ENCODE data around the gene LMAN2L.

Gene LMAN2L

DNA sequence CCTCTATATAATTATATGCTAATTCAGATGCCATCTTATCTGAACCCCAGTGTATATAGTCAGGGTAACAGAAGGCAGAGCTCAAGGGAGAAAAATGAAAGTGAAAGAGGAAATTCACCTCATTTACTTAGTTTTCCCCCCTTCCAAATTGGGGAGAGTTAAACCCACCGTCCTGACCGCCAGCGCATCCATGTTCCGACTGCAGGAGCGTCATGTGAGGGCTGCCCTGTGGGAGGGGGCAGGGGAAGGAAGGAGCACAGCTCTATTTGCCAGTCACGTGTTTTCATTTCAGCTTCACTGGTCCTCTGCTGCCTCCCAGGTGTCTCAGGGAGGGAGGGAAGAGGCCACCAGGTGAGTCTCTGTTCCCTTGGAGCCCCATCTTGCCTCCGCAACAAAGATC is 34.1 kb upstream of the LMAN2L start:
- TF ChIP-seq, protein P1, sequence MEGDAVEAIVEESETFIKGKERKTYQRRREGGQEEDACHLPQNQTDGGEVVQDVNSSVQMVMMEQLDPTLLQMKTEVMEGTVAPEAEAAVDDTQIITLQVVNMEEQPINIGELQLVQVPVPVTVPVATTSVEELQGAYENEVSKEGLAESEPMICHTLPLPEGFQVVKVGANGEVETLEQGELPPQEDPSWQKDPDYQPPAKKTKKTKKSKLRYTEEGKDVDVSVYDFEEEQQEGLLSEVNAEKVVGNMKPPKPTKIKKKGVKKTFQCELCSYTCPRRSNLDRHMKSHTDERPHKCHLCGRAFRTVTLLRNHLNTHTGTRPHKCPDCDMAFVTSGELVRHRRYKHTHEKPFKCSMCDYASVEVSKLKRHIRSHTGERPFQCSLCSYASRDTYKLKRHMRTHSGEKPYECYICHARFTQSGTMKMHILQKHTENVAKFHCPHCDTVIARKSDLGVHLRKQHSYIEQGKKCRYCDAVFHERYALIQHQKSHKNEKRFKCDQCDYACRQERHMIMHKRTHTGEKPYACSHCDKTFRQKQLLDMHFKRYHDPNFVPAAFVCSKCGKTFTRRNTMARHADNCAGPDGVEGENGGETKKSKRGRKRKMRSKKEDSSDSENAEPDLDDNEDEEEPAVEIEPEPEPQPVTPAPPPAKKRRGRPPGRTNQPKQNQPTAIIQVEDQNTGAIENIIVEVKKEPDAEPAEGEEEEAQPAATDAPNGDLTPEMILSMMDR (IDR thresholded peaks at IDR 0.05; ENCODE audit: low read length, missing control alignments), result no peak
- no peak for DNase-seq (ENCODE audit: low read depth)
- no peak overlapping the region for H3K4me3 ChIP-seq (replicated peaks; ENCODE audit: low read depth, low read length)

DNA sequence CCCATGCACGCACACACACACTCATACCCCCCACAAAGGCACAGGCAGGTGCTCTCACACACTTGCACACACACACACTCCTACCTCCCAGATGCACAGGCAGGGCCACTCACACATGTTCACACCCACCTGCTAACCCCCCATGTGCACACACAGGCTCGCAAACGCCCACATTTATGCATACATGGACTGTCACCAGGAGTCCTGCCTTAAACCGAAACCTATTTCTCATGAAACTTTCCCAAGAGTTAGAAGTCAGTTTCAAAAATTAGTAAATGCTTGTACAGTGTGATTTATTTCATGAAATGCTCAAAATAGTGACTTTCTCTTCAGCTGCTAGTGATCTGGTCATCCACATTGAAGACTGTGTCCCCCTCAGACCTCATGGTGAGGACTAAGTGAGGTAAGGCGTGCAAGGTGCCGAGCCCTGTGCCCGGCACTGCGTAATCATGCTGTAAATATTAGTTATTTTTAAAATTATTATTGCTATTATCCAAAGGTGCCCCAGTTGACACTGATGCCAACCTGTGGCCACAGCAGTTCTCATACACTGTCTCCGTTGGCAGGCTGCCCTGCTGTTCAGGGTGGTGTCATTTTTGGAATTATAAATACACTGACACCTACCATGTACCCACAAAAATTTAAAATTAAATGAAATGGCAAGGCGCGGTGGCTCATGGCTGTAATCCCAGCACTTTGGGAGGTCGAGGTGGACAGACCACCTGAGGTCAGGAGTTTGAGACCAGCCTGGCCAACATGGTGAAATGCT is 33.2 kb upstream of the LMAN2L start:
- no peak for DNase-seq (ENCODE audit: low read depth)
- TF ChIP-seq, protein P1 (IDR thresholded peaks at IDR 0.05; ENCODE audit: low read length, missing control alignments), result no peak
- no peak overlapping the region for H3K4me3 ChIP-seq (replicated peaks; ENCODE audit: low read depth, low read length)

DNA sequence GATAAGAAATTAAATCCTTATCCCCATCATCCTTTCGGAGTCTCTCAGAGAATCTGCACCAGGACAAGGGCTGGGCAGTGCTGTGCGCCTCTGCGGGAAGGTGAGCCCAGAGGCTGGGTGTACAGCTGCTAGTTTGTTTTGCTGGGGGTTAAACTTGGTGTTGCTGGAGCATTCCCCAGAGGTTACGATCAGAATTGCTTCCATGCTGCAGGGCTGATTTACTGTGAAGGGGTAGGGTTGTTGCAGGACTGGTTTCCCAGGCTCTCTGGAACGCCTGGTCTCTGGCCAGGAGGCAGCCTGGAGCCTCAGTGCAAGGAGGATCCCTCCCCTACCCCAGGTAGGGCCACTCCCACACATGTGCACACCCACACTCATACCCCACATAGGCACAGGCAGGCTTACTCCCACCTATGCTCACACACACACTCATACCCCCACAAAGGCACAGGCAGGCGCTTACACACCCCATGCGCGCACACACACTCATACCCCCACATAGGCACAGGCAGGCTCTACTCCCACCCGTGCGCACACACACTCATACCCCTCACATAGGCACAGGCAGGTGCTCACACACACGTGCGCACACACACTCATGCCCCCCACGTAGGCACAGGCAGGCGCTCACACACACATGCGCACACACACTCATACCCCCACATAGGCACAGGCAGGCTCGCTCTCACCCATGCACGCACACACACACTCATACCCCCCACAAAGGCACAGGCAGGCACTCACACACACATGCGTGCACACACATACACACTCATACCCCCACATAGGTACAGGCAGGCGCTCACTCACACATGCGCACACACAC is 32.1 kb upstream of the LMAN2L start:
- no peak overlapping the region for H3K4me3 ChIP-seq (replicated peaks; ENCODE audit: low read depth, low read length)
- no peak for DNase-seq (ENCODE audit: low read depth)
- TF ChIP-seq, protein P1 (IDR thresholded peaks at IDR 0.05; ENCODE audit: low read length, missing control alignments), result no peak

DNA sequence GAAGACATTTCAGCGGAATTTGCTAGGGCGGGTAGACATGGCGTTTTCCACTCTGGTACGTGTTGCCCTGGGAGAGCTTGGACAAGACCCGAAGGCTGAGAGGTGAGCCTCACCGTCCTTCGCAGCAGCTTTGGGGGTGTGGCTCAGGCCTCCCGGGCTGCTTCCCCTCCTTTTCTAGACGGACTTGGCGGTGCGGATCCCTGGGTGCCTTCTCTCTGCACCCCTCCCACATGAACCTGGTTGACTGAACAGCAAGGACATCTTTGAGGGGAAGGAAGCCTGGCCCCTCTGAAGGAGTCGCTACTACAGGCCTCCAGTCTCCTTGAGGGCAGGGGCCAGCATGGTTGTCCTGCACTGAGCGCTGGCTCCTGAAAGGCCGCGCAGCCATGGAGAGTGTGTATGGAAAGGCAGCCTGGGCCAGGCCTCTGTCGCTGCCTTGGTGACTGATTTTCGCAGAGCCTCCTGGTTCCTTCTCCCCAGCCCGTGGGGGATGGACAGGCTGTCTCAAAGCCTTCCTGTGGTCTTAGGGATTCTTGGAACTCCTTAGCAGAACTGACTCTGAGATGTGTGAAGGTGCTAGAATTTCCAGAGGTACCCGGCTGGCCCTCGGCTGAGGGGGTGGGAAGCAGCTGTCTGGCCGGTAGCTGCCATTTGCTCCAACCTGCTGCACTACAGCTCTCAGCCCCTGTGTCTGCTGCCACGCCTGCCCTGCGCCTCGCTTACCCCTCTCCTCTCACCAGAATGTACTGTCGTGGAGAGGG is 30.8 kb upstream of the LMAN2L start:
- H3K4me3 ChIP-seq (replicated peaks; ENCODE audit: low read depth, low read length), result no peak overlapping the region
- TF ChIP-seq, protein P1 (IDR thresholded peaks at IDR 0.05; ENCODE audit: low read length, missing control alignments), result no peak
- no peak for DNase-seq (ENCODE audit: low read depth)

DNA sequence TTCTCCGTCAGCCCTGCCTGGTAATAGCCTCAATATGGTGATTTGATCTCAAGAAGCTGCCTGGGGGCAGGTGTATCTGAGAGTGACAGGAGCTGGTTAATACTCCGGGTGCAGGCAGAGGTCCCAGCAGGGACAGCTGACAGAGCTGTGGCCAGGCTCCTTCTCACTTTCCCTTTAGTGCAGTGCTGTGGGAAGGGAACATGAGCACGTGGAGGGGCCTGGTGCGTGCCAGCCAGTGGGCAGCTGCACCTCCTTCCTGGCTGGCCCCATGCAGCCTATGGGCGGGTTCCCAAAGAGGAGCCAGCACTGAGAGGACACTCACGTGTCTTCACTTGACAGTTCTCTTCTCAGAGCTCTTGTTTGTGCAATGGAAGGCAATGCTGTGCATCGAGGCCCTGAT is 29.9 kb upstream of the LMAN2L start:
- TF ChIP-seq, protein P1 (IDR thresholded peaks at IDR 0.05; ENCODE audit: low read length, missing control alignments), result no peak
- no peak overlapping the region for H3K4me3 ChIP-seq (replicated peaks; ENCODE audit: low read depth, low read length)
- DNase-seq (ENCODE audit: low read depth), result no peak

DNA sequence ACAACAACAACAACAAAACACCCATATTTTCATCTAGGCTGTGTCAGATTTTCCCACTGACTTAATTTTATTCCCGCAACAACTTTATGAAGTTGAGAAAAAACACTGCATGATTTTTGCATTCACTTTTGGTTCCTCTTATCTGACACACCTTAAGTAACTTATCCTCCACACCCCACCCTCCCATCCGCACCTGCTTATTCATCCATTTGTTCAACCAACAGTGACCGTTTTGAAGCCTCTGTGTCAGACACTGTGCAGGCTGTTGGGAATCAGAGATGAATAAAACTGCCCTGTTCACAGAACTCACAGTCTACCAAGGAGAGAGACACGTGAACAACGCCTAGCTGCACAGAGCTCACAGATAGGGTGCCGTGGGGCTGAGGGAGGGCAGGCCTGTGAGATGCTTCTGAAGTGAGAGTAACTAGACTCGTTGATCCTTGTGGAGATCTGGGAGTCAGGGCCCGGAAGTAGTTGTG is 28.3 kb upstream of the LMAN2L start:
- TF ChIP-seq, protein P1 (IDR thresholded peaks at IDR 0.05; ENCODE audit: low read length, missing control alignments), result no peak
- no peak for DNase-seq (ENCODE audit: low read depth)

More for the DNA sequence above, 28.3 kb upstream of the LMAN2L start:
- H3K4me3 ChIP-seq (replicated peaks; ENCODE audit: low read depth, low read length), result no peak overlapping the region
